ENCODE results near the gene SCAPER.

The SCAPER gene

GRCh38 chr15:76682833-76683232 is 222.3 kb downstream of the SCAPER start:
- no peak for DNase-seq (ENCODE audit: extremely low spot score)
- ChIA-PET POLR2A (no interaction called here), CTCF (no interaction called here)
- TF ChIP-seq CTCF (IDR thresholded peaks at IDR 0.05; ENCODE audit: control extremely low read depth, extremely low read depth, low read depth, missing control alignments), result no peak

DNA sequence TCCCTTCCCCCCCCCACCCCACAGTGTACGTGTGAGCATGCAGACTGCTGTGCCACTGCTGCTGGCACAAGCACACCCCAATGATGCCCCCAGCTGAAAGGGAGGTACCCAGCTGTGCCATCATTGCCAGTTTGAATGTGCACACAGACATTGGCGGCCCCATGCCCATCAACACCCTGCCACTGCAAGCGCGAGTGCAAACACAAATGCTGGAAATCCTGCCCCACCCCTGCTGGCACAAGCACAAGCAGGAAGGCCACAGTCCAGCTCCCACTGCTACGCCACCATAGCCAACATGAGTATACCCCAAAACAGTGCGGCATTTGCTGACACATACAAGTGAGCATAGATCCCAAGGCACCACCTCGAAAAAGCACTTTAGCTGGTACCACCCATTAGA is 222.9 kb downstream of the SCAPER start:
- CTCF ChIA-PET, result interaction anchor here (1.6 kb wide), 1 partner anchor 13 kb away, joined by 4 read pairs; no protein-coding TSS in a partner anchor
- POLR2A ChIA-PET, result no interaction called here
- TF ChIP-seq CTCF (IDR thresholded peaks at IDR 0.05; ENCODE audit: control extremely low read depth, extremely low read depth, low read depth, missing control alignments), result no peak

GRCh38 chr15:76678766-76679165 is 226.4 kb downstream of the SCAPER start:
- TF ChIP-seq CTCF (IDR thresholded peaks at IDR 0.05; ENCODE audit: control extremely low read depth, extremely low read depth, low read depth, missing control alignments), result no peak
- ChIA-PET POLR2A (no interaction called here), CTCF (no interaction called here)
- no peak for DNase-seq (ENCODE audit: extremely low spot score)

More for the DNA sequence above, 222.9 kb downstream of the SCAPER start:
- DNase-seq (ENCODE audit: extremely low spot score), result no peak

DNA sequence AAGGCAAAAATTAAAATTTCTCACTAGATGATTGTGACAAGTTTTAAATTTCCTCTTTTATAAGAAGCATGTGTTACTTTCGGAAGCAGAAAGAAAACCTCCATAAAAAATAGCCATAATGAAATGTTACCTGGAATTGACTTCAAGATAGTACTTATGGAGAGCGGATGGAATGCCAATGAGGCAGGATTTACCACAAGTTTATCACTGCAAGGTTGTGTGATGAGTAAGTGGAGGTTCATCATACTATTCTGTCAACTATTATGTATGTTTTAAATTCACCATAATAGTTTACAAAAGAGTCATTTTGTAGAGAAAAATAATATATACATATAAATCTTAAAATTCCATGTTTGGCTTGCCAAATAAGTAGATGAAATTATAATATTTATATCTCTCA is 230.3 kb downstream of the SCAPER start:
- POLR2A ChIA-PET, result no interaction called here
- DNase-seq (ENCODE audit: extremely low spot score), result no peak
- no peak for TF ChIP-seq CTCF (IDR thresholded peaks at IDR 0.05; ENCODE audit: control extremely low read depth, extremely low read depth, low read depth, missing control alignments)
- CTCF ChIA-PET, result no interaction called here

DNA sequence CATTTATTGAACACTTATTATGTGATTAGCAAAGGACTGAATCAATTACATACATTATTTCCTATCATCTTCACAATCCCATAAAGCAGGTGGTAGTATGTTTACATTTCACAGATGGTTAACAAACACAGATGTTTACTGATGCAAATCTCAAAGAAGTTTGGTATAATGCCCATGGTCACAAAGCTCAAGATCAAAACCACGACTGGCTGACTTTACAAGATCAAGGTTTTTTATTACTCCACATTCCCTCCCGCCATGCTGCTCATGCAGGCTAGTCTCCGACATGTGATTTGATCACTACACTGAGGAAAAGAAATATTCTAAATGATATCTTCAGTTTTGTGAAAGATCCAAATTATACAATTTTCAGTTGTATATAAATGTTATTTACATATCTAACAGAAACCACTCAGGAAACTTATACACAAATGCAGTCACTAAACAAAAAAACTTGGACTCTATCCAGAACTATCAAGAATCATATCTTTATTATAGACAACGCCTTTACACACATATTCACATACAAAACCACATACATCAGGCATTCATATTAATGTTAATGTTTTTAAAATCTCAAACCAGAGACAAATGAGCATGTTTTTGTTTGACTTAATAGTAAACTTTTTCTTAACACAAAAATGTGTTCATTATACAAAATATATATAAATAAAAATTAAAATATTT is 235.5 kb downstream of the SCAPER start:
- POLR2A ChIA-PET, result no interaction called here
- CTCF ChIA-PET, result no interaction called here
- TF ChIP-seq CTCF (IDR thresholded peaks at IDR 0.05; ENCODE audit: control extremely low read depth, extremely low read depth, low read depth, missing control alignments), result no peak

GRCh38 chr15:76668900-76669299 is 236.2 kb downstream of the SCAPER start:
- no peak for TF ChIP-seq CTCF (IDR thresholded peaks at IDR 0.05; ENCODE audit: control extremely low read depth, extremely low read depth, low read depth, missing control alignments)
- DNase-seq (ENCODE audit: extremely low spot score), result no peak
- CTCF ChIA-PET, result no interaction called here
- POLR2A ChIA-PET, result interaction anchor here (0.7 kb wide), 1 partner anchor 1926 kb away, joined by 3 read pairs; no protein-coding TSS in a partner anchor

More for the DNA sequence above, 235.5 kb downstream of the SCAPER start:
- DNase-seq (ENCODE audit: extremely low spot score), result no peak
